GM21423 (cell line): ENCODE measurements around the gene KLHL13.
"Not testable (repeated sequence)": the region's sequence is repeated elsewhere in the genome, so short reads cannot be mapped to it uniquely, and the experiment has no call there.

Experiments
- ATAC-seq: cut with Tn5 transposase; IDR thresholded peaks from one replicate; pipeline ENCODE4 v1.9.1; 2021; ENCODE audit warnings: mild to moderate bottlenecking, moderate library complexity; ENCODE audit not compliant: unreplicated experiment

KLHL13 gene

DNA sequence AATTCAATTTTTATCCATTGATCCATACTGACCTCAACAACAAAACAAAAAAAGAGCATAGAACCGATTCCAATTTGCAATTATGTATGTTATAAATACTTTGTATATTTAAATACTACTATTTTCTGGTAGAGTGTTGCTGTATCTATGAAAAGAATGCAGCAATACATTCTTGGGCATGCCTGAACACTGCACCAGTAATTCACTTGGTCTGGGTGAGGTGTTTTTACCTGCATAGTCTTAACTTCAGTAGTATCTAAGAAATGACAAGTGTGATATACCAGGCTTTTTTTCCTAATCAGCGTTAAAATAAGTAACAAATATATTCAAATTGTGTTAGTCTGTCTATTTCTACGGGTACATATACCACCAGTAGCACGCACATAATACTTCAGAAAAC is 120.2 kb downstream of the KLHL13 start:
- ATAC-seq, result no peak

DNA sequence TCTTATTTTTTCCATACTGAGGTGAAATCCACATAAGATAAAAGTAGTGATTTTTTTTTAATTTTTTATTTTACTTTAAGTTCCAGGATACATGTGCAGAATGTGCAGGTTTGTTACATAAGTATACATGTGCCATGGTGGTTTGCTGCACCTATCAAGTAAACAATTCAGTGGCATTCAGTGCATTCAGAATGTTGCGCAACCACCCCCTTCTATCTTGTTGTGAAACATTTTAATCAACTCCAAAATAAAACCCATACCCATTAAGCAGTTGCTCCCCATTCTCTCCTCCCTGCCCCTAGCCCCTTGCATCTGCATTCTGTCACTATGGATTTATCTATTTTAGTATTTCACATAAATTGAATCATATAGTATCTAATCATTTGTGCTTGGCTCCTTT is 121.2 kb downstream of the KLHL13 start:
- ATAC-seq, result no peak

DNA sequence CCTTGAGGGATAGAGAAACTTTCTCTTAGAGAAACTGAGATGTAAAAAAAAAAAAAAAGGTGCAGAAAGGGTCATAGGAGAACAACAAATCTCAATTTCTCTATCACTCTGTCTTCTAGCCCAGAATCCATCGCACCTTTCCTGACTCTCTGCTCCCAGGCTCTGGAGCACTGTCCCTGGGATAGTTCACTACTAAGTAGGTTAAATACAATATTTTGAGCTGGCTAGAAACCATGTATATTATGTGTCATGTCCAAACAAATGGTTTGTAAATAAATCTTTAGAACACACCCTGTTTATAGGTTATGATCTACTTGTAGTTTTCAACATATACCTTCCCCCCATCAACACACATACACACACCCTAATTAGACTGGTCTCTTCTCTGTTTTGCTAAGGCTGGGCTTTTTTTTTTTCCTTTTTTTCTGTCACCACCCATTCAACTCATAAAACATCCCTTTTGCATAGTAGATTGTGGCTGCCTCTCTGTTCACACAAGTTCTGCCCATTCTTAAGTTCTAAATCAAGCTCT is 124.4 kb downstream of the KLHL13 start:
- no peak for ATAC-seq

DNA sequence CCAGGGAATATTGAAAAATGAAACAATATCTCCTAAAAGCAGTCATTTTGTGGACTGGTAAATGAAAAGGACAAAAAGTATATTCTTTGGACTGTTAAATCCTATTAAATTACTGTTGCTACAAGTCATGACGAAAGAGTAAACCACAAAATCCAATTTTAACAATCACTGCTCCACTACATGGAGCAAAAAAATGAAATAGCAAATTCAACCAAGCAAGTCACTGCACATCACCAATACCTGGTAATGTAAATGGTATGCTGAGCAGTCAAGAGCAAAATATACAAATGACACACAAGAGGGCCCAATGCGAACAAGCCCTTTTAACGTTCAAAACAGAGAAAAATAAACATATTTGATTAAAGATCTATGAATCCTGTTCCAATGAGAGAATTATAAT is 126.2 kb downstream of the KLHL13 start:
- ATAC-seq, result no peak

DNA sequence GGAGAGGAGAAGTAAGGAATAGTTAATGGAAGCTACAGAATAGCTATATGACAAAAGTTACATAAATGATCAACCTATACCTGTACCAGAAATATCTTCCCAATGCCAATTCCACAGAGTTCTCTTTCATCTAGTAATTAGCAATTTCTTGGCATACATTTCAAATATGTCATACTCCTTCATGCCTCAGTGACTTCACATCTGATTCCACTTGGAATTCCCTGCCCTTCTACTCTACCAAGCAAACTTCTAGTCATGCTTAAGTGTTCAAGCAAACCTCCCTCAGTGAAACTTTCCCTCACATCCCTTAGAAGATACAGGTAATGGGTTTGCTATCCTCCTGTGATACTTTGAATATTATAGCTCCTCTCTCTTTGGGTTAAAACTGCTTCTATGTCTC is 127.1 kb downstream of the KLHL13 start:
- no peak for ATAC-seq

DNA sequence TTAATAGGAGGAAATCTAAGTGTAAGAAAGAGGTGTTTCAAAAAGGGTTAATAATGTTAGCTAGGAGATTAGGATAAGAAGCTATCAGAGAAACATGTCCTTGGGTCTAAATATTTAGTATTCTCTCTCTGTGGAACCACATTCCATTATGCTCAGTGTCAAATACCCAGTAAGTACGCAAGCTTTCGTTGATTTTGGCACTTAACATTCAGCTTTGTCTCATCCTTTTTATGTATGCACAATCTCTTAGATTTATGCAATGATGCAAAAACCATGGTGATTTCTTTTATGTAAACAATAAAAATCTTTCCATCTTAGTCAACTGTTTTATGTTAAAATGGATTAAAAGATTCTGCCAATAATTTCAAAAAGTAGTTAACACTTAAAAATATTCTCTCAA is 129.2 kb downstream of the KLHL13 start:
- ATAC-seq, result no peak

DNA sequence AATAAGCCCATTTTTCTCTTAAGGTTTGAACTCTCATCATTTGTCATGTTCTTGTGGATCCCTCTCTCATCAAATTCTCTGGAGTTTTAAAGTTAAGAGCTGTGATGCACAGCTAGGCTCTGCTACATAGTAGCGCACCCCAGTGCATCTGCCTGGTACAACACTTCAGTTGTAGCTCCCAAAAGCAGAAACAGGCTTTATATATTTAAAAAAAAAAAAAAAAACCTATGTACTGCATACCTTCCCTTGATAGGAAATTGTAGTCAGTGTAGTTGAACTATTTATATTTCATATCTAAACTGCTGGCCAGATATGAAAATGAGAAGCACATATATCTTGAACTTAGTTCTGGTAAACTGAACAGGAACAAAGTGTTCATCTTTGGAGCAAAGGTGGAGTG is 131.4 kb downstream of the KLHL13 start:
- ATAC-seq, result no peak

DNA sequence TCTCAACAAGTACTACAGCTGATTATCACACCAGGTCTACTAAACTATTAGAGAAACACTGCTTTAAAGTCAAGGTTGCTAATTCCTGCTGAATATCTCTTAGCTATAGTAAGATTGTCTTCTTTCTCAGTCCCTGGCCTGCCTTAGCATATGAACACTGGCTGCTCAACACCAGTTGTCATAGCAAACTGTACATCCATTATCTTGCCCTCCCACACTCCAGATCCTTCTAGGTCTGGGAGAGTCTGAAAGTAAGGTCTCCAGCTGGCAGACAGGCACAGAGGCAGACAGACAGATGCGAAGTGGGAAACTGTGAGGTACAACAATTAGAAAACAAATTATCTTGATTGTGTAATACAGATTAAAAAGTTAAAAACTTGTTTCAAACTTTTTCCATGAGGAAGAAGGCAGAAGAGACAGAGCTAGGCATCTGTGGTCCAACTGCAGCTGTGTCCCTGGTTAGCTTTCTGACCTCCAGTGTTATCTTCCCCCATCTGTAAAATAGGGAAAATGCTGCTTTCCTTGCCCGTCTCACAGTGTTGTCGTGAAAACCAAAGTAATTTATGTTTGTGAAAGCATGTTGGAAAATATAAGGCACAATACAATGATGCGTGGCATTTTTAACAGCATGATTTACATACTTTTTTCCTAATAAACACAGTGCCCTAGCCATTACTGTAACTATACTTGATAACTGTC is 133.8 kb downstream of the KLHL13 start:
- no peak for ATAC-seq

DNA sequence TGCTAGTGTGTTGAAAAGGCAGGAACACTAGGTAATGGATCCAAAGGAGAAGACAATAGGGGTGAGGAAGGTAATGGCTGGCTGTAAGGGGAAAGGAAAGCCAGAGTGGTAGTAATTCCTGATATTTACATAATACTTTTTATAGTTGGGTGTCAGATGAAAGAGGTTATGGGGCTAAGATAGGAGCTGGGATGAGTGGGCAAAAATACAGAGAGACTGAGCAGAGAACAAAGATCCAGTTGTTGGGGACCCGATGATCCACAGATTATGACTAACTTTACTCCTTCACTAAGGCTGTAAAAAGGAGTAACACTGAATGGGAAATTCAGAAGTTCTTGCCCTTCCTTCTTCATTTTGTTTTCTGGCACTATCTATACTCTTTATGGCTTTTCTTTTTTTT is 138.2 kb downstream of the KLHL13 start:
- no peak for ATAC-seq

DNA sequence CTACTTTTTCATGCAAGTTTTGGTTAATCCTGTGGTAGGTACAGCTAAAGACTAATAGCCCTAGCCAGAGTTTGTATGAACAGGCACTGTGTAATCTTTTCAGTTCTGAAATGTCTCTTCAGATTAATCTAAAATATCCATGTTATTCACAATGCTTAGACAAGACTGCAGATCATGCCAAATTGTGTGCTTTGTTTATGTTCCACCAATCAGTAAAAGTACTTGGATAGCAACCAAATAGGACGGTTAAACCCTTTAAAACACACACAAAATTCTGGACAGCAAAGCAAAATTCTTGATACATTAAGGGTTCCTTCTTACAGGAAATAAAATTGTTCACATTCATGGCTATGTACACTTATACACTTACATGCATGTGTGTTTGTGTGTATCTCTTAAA is 139.1 kb downstream of the KLHL13 start:
- no peak for ATAC-seq

DNA sequence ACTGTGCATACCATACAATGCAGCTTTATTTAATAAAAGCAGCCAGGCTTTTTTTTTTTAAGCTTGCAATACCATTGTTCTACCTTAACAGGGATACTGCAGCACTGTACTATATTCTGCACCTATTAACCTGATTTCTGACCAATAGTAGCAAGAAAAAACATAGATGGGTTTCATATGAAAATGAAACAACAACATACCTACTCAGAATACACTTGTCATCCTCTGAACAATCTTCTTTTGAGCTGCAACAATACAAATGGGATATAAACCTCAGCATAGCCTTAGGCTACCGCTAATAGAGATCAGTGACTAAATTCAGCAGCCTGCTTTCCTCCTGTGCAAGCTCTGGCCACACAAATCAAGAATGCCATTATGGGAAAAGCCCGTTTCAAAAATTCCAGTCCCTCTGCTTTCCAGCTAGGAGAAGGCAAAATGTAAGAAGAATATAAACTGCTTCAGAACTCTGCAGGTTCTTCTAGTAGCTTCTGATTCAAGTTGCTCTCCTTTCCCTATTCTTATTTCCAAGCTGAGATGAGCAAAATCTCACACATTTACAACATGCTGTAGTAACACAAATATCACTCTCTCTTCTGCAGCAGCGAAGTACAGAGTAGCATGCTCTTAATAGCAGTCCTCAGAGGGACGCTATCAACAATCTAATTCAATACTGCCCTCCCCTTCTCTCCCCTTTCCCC is 143.4 kb downstream of the KLHL13 start:
- no peak for ATAC-seq

DNA sequence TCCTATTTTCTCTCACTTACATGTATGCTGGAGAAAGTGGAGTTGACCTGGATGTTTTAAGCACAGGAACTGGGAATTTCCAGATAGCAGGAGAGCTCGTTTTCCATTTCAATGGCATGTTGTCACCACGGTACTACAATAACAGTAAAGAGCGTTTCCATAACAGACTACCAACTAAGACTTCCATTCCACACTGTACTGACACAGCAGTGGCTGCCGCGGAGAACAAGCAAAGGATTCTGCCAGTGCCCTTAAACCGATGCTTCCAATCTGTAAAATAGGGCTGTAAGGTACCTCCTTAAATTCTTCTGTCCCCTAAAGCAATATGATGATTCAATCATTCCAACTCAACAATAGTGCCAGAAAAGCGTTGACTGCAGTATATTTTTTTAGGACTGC is 143.9 kb downstream of the KLHL13 start:
- ATAC-seq, result no peak

DNA sequence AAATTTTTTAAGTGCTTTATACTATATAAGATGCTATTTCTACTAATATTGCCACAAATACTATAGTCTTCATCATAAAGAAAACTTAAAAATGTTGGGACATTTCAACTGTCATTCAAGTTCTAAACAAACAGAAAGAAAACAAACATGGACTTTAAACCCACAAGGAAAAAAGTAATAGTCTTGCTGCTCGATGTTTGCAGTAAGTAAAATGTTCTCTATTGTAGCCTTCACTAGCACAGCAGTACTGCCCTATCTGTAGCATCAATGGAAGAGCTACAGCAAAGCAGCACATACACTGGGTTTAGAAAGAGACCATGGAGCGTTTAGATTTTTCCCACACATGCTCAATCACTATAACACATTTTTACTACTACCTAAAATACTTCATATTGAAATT is 146.8 kb downstream of the KLHL13 start:
- no peak for ATAC-seq

DNA sequence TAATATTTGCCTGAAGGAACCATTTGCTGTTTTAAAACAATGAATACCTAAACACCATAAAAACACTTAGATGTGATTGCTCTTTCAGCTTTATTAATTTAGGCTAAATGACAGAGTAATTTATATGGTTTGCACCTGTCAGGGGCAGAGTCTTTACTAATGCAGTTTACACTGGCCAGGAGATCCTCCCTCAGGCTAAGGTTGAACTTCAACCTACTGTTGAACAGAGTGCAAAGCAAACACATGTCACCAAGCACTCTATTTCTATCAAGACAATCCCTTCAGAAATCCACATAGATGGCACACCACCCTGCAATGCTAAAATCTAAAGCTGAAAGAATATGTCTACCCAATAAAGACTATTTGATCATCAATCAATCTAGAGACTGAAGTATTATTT is 147.3 kb downstream of the KLHL13 start:
- ATAC-seq, result no peak

DNA sequence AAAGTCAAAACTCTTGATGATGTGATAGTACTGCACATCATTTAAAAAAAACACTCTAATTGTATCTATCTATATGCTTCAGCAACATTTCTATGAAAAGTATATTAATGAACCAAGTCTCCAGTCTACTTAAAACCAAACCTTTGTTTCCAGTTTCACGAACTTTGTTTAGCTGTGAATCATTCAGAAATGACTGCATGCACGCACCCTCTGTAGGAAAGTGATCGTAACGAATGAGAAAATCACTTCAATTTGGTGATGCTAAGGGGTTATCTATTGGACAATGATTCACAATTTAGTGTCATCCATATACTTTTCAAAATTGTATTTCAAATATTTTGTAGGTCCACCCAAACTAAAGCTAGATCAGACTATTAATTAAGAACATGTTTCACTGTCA is 157.6 kb downstream of the KLHL13 start:
- no peak for ATAC-seq

DNA sequence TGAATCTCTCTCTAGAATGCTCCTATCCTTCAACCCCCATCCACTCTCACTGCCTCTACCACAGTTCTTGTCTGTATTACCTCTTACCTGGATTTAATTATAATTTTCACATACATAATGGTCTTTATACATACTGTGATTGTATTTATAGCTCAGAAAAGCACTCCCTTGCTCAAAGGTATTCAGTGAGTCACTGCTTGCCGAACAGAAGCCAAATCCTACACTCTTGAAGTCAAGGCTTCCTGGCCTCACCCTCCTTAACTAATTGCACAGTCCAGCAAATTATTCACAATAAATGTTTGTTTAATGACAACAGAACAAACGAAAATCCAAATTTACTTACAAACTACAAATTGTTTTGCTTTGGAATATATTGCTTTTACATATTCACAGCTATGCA is 159.5 kb downstream of the KLHL13 start:
- ATAC-seq, result no peak

DNA sequence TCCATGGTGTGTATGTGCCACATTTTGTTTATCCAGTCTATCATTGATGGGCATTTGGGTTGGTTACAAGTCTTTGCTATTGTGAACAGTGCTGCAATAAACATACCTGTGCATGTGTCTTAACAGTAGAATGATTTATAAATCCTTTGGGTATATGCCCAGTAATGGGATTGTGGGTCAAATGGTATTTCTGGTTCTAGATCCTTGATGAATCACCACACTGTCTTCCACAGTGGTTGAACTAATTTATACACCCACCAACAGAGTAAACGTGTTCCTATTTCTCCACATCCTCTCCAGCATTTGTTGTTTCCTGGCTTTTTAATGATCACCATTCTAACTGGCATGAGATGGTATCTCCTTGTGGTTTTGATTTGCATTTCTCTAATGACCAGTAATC is 177.3 kb downstream of the KLHL13 start:
- ATAC-seq, result not testable (repeated sequence)

DNA sequence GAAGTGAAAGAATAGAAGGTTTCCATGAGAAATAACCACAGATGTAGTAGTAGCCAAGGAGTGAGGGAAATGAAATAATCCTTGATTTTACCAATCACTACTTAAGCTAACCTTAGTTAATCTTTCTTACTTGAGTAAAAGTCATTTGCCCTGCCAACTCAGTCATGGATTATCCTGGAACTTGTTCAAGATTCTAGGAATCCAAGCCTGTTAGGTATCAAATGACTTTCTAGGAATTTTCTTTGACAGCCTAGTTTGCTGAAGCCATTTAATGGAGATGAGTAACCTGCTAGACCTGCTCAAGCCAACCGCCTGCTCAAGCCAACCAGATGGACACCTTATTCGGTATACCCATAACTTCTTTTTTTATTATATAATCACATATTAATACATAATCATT is 180.5 kb downstream of the KLHL13 start:
- no peak for ATAC-seq

DNA sequence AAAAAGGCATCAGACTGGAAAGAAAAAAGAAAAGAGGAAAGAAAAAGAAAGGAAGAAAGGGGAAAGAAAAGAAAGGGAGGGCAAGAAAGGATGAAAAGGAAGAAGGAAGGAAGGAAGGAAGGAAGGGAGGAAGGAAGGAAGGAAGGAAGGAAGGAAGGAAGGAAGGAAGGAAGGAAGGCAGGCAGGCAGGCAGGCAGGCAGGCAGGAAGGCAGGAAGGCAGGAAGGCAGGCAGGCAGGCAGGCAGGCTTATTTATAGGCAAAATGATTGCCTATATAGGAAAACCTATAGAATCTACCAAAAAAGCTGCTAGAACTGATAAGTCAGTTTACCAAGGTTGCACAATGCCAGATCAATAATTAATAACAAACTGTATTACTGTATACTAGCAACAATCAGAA is 186.5 kb downstream of the KLHL13 start:
- not testable (repeated sequence) for ATAC-seq

DNA sequence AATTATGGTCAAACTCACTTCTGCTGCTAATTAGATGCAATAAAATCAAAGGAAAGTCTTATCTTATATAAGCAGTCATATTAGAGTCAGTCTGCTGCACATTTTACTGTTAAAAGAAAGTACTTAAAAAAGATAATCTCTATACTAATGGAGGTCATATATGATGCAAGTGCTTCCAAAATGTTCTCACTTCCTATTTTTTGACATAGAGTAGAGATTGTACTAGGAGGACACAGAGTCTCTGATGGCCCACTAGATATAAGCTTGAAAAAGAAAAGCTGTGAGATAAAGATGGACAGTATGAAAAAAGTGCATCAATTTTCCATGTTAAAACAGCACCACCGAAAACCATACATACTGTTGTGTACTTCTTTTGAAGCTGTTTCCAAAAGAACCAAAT is 196.9 kb downstream of the KLHL13 start:
- ATAC-seq, result no peak

DNA sequence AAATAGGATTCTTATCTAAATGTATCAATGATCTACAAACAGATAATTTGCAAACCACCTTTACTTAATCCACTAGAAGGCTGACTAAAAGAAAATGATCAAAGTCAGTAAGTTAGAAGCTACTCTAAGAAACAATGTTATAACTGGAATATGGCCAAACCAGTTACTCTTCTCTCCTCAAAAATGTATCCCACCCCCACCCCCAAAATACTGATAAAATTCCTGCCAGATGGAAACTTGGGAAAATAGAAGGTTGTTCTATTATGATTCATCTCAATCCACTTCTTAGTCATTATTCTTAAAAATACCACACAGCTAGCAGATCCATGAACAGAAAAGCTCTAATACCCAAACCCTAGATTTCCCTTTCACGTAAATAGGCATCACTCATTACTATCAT is 206.4 kb downstream of the KLHL13 start:
- no peak for ATAC-seq

DNA sequence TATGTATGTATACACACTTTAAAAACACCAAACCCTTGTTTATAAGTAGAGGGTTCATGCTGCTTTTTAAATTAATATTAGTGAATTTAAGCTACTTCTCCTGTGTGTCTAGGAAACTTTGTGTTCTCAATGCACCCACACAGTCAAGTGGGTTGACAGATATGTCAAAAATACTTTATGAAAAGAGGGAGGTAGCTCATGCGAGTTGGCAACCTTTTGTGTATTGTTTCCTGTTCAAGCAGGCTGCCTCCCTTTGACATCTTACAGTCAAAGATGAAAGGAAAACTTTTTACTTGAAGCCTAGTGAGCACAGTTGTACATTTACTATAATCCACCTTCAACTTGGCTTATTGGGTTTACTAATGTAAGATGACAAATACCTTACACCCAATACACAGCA is 218.4 kb downstream of the KLHL13 start:
- ATAC-seq, result no peak

DNA sequence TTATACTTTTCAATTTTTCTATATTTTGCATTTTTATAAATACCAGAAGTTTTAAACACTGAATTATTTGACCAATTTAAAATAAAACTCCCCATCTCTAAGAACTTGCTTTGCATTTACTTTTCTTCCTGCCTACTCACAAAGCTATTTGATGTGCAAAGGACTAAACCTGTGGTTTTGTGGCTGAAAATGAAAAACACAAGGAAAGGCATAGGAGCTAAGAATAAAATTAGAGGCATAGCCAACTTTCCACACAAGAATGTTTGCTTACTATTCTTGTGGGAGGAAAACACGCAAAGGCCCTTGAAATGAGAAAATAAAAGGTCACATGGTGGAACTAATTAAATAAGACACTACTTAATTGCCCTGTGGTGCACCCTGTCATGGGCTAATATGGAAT is 221.2 kb downstream of the KLHL13 start:
- no peak for ATAC-seq
